Neural cell (in vitro differentiated cells): ENCODE results near the gene KIAA1586. TPM values are rescaled to one million over a fixed set of nuclear protein-coding genes. Genes with fewer than 3 reads are reported as not detected.

ENCODE experiments used
- H2AFZ ChIP-seq: fragments of 200-600, 300-800 bp; sonication (generic), shearing (Covaris generic); 2 replicates; pipeline ENCODE4 v1.6.0; 2014; ENCODE audit warnings: low read depth, mild to moderate bottlenecking, antibody characterized with exemption, low read length, moderate library complexity
- H3F3A ChIP-seq: fragments of 200-600 bp; shearing (Covaris generic); 2 replicates; pipeline ENCODE4 v1.6.1; 2016; ENCODE audit warnings: mild to moderate bottlenecking, moderate library complexity, mixed read lengths, antibody characterized with exemption, low read length; ENCODE audit not compliant: insufficient read depth, poor library complexity, severe bottlenecking
- H3K27ac ChIP-seq: fragments of 200-600, 300-800 bp; sonication (generic), shearing (Covaris generic); 2 replicates; pipeline ENCODE4 v1.5.1; 2014; ENCODE audit warnings: mild to moderate bottlenecking, low read length, moderate library complexity
- H3K27me3 ChIP-seq: fragments of 300-800, 200-600 bp; sonication (generic), shearing (Covaris generic); 2 replicates; pipeline ENCODE4 v1.6.0; 2014; ENCODE audit warnings: mild to moderate bottlenecking, low read depth, low read length, moderate library complexity; ENCODE audit not compliant: insufficient read depth
- H3K36me3 ChIP-seq: fragments of 300-800, 200-600 bp; sonication (generic), shearing (Covaris generic); 2 replicates; pipeline ENCODE4 v1.5.1; 2014; ENCODE audit warnings: mild to moderate bottlenecking, antibody characterized with exemption, low read length, moderate library complexity; ENCODE audit not compliant: insufficient read depth
- H3K4me2 ChIP-seq: fragments of 300-800, 200-600 bp; sonication (generic), shearing (Covaris generic); 2 replicates; pipeline ENCODE4 v1.6.0; 2014; ENCODE audit warnings: mild to moderate bottlenecking, low read length
- H3K4me3 ChIP-seq: fragments of 300-800, 200-600 bp; sonication (generic), shearing (Covaris generic); 2 replicates; pipeline ENCODE4 v1.5.1; 2014; ENCODE audit warnings: mild to moderate bottlenecking, low read length, moderate library complexity
- H3K79me2 ChIP-seq: fragments of 200-600 bp; shearing (Covaris generic); replicated peaks from 2 replicates; pipeline ENCODE4 v1.6.0; 2014; ENCODE audit warnings: mild to moderate bottlenecking, low read length, moderate library complexity; ENCODE audit not compliant: insufficient read depth
- H3K9ac ChIP-seq: fragments of 300-800, 200-600 bp; sonication (generic), shearing (Covaris generic); 2 replicates; pipeline ENCODE4 v1.6.1; 2016; ENCODE audit warnings: mild to moderate bottlenecking, low read length, mixed read lengths
- H3K9me2 ChIP-seq: fragments of 200-600 bp; shearing (Covaris generic); 2 replicates; pipeline ENCODE4 v1.6.1; 2016; ENCODE audit warnings: mild to moderate bottlenecking, low read length, mixed read lengths; ENCODE audit not compliant: insufficient read depth
- H3K9me3 ChIP-seq: fragments of 200-600, 300-800 bp; sonication (generic), shearing (Covaris generic); 2 replicates; pipeline ENCODE4 v1.6.1; 2016; ENCODE audit warnings: mild to moderate bottlenecking, mixed run types, low read length, moderate library complexity, mixed read lengths
- H4K20me1 ChIP-seq: fragments of 200-600 bp; shearing (Covaris generic); 2 replicates; pipeline ENCODE4 v1.6.1; 2016; ENCODE audit warnings: mild to moderate bottlenecking, mixed run types; ENCODE audit not compliant: insufficient read depth
- EP300 ChIP-seq: fragments of 450-650 bp; conservative IDR thresholded peaks from 2 replicates; pipeline ENCODE4 v1.6.1; 2014; ENCODE audit warnings: antibody characterized with exemption, mild to moderate bottlenecking, moderate library complexity; ENCODE audit not compliant: poor library complexity, severe bottlenecking
- EZH2 ChIP-seq: fragments of 200-600, 300-800 bp; shearing (Covaris generic), sonication (generic); IDR thresholded peaks from 2 replicates; pipeline ENCODE4 v1.6.1; 2014; ENCODE audit warnings: antibody characterized with exemption, low read length, borderline replicate concordance, mild to moderate bottlenecking; ENCODE audit not compliant: insufficient read depth, poor library complexity, severe bottlenecking
- MXI1 ChIP-seq: fragments of 450-650 bp; conservative IDR thresholded peaks from 2 replicates; pipeline ENCODE4 v1.6.1; 2014; ENCODE audit warnings: antibody characterized with exemption, mild to moderate bottlenecking; ENCODE audit not compliant: poor library complexity, severe bottlenecking
- POLR2AphosphoS5 ChIP-seq: IDR thresholded peaks from 2 replicates; pipeline ENCODE4 v1.6.1; 2012
- RAD21 ChIP-seq: fragments of 450-650 bp; conservative IDR thresholded peaks from 2 replicates; pipeline ENCODE4 v1.6.1; 2014; ENCODE audit warnings: antibody characterized with exemption, mild to moderate bottlenecking, moderate library complexity
- SMC3 ChIP-seq: fragments of 450-650 bp; conservative IDR thresholded peaks from 2 replicates; pipeline ENCODE4 v1.6.1; 2014; ENCODE audit warnings: antibody characterized with exemption, mild to moderate bottlenecking, moderate library complexity; ENCODE audit not compliant: poor library complexity
- TAF1 ChIP-seq: IDR thresholded peaks from 2 replicates; pipeline ENCODE4 v1.6.1; 2012; ENCODE audit warnings: low read depth
- polyA plus RNA-seq: library from polyadenylated mRNA; depleted of rRNA; stranded (reverse); fragments of >200 nt; gene quantifications from 2 replicates; pipeline ENCODE4 v1.2.3, GENCODE V29; 2014
- TF ChIP-seq, protein P1 (sequence below): fragments of 450-650 bp; IDR thresholded peaks from 2 replicates; pipeline ENCODE4 v1.5.1; 2014; ENCODE audit warnings: antibody characterized with exemption, mild to moderate bottlenecking, moderate library complexity; ENCODE audit not compliant: poor library complexity, severe bottlenecking
- TF ChIP-seq, protein P2 (sequence below): IDR thresholded peaks from 2 replicates; pipeline ENCODE4 v1.6.1; 2012; ENCODE audit warnings: borderline replicate concordance

The KIAA1586 gene
- polyA plus RNA-seq, 1 donor from 2014 or later, result 34.4 TPM

DNA sequence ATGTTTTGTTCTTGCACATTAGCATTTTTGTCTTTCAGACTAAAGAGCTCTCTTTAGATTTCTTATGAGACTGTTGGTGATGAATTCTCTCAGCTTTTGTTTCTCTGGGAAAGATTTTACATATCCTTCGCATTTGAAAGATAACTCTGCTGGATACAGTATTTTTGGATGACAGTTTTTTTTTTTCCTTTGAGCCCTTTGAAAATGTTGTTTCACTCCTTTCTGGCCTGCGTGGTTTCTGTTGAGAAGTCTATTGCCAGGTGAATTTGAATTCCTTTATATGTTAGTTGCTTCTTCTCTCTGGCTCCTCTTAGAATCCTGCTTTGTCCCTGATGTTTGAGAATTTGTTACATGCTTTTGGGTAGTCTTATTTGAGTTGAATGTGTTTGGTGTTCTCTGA lies 22.2 kb upstream of the KIAA1586 start:
- no peaks in the 10 kb centered on the region for H4K20me1 ChIP-seq
- H3K79me2 ChIP-seq, result no peaks in the 10 kb centered on the region
- no peak overlapping the region for H2AFZ ChIP-seq
- no peak overlapping the region for H3K4me3 ChIP-seq
- H3F3A ChIP-seq, result no peaks in the 10 kb centered on the region
- H3K27ac ChIP-seq, result no peak overlapping the region
- no peaks in the 10 kb centered on the region for H3K9me2 ChIP-seq
- H3K27me3 ChIP-seq, result no peaks in the 10 kb centered on the region
- H3K36me3 ChIP-seq, result no peaks in the 10 kb centered on the region
- no peak overlapping the region for H3K9ac ChIP-seq
- no peak for TF ChIP-seq EP300
- TF ChIP-seq, protein P1, sequence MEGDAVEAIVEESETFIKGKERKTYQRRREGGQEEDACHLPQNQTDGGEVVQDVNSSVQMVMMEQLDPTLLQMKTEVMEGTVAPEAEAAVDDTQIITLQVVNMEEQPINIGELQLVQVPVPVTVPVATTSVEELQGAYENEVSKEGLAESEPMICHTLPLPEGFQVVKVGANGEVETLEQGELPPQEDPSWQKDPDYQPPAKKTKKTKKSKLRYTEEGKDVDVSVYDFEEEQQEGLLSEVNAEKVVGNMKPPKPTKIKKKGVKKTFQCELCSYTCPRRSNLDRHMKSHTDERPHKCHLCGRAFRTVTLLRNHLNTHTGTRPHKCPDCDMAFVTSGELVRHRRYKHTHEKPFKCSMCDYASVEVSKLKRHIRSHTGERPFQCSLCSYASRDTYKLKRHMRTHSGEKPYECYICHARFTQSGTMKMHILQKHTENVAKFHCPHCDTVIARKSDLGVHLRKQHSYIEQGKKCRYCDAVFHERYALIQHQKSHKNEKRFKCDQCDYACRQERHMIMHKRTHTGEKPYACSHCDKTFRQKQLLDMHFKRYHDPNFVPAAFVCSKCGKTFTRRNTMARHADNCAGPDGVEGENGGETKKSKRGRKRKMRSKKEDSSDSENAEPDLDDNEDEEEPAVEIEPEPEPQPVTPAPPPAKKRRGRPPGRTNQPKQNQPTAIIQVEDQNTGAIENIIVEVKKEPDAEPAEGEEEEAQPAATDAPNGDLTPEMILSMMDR, result no peak
- no peak for TF ChIP-seq EZH2
- no peak for TF ChIP-seq SMC3
- TF ChIP-seq, protein P2, sequence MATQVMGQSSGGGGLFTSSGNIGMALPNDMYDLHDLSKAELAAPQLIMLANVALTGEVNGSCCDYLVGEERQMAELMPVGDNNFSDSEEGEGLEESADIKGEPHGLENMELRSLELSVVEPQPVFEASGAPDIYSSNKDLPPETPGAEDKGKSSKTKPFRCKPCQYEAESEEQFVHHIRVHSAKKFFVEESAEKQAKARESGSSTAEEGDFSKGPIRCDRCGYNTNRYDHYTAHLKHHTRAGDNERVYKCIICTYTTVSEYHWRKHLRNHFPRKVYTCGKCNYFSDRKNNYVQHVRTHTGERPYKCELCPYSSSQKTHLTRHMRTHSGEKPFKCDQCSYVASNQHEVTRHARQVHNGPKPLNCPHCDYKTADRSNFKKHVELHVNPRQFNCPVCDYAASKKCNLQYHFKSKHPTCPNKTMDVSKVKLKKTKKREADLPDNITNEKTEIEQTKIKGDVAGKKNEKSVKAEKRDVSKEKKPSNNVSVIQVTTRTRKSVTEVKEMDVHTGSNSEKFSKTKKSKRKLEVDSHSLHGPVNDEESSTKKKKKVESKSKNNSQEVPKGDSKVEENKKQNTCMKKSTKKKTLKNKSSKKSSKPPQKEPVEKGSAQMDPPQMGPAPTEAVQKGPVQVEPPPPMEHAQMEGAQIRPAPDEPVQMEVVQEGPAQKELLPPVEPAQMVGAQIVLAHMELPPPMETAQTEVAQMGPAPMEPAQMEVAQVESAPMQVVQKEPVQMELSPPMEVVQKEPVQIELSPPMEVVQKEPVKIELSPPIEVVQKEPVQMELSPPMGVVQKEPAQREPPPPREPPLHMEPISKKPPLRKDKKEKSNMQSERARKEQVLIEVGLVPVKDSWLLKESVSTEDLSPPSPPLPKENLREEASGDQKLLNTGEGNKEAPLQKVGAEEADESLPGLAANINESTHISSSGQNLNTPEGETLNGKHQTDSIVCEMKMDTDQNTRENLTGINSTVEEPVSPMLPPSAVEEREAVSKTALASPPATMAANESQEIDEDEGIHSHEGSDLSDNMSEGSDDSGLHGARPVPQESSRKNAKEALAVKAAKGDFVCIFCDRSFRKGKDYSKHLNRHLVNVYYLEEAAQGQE, result no peak
- no peak overlapping the region for H3K4me2 ChIP-seq
- no peaks in the 10 kb centered on the region for H3K9me3 ChIP-seq

GRCh38 chr6:57024775-57025174 lies 21.7 kb upstream of the KIAA1586 start:
- no peak for TF ChIP-seq SMC3
- TF ChIP-seq TAF1, result no peak
- no peak for TF ChIP-seq EZH2
- no peak for TF ChIP-seq EP300
- TF ChIP-seq, protein P2, result no peak
- TF ChIP-seq MXI1, result no peak
- no peak for TF ChIP-seq RAD21
- TF ChIP-seq, protein P1, result no peak
- no peak for TF ChIP-seq POLR2AphosphoS5
- H3K36me3 ChIP-seq, result no peaks in the 10 kb centered on the region
- H2AFZ ChIP-seq, result no peak overlapping the region
- H3K4me3 ChIP-seq, result no peak overlapping the region
- no peak overlapping the region for H3K4me2 ChIP-seq
- H4K20me1 ChIP-seq, result no peaks in the 10 kb centered on the region
- H3K79me2 ChIP-seq, result no peaks in the 10 kb centered on the region
- no peaks in the 10 kb centered on the region for H3K9me2 ChIP-seq
- H3K27ac ChIP-seq, result no peak overlapping the region
- no peaks in the 10 kb centered on the region for H3K9me3 ChIP-seq
- no peaks in the 10 kb centered on the region for H3F3A ChIP-seq
- H3K9ac ChIP-seq, result no peak overlapping the region
- no peaks in the 10 kb centered on the region for H3K27me3 ChIP-seq
